ENCODE measurements around the gene SURF4. TPM values are rescaled to one million over a fixed set of nuclear protein-coding genes. Genes with fewer than 3 reads are reported as not detected.

The SURF4 gene
- total and polyA plus RNA-seq, 2 of the 13 experiments (the other 11 are each of a cell fraction or from before 2014, with no cell fraction given): 220 to 265 TPM

DNA sequence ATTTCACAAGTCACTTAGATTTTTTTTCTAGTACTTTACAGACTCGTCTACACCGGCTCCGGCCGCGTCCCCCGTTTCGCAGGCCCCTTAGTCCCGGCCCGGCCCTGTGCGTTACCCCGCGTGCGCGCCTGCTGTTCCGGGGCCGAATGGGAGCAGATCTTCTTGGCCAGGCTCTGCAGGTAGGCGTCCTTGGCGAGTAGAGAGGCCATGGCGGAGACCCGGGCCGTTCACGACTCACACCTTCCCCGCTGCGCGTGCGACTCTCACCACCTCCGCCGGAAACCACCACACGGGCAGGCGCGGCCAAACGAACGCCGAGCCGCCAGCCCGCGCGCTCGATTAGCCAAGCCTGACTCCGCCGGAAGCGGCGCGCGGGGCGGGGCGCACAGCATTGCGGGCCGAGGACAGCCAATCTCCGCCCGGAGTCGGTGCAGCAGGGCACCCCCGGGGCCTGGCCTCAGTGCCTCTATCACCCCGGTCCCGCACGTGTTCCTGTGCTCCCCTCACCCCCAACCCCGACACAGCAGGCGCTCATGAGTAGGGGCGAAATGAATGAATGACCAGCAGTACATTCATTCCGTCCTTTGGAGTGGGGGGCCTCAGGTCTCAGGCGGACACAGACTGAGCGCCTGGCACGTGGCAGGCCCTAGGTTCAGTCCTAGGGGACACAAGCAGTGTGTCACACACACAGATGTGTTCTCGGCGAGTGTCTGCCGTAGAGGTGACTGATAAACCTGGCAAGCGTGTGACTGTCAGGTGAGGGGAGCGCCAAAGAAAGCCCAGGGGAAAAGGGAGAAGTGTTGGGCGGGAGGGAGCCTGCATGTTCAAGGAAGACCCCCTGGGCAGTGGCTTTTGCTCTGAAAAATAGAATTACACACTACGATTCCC lies 39.7 kb downstream of the SURF4 start, which contains the start of gene SURF6 (continued):
- TF ChIP-seq ARID4A (CRISPR knock-in tag; IDR thresholded peaks at IDR 0.05; ENCODE audit: borderline replicate concordance): peak; percentile 99
- TF ChIP-seq, protein P1, sequence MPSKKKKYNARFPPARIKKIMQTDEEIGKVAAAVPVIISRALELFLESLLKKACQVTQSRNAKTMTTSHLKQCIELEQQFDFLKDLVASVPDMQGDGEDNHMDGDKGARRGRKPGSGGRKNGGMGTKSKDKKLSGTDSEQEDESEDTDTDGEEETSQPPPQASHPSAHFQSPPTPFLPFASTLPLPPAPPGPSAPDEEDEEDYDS (CRISPR knock-in tag; IDR thresholded peaks at IDR 0.05): peak; percentile 73
- TF ChIP-seq HMG20A (CRISPR knock-in tag; IDR thresholded peaks at IDR 0.05; ENCODE audit: borderline replicate concordance): 0 out of 2 replicates have a peak, but pooled peaks have one; percentile 47
- TF ChIP-seq RARG (CRISPR knock-in tag; IDR thresholded peaks at IDR 0.05; ENCODE audit: low read depth): no peak
- TF ChIP-seq KDM5A (IDR thresholded peaks at IDR 0.05; ENCODE audit: borderline replicate concordance, low read length): peak; percentile 80; the same call in 1 of the 2 replicates
- no peak for TF ChIP-seq RAD51 (IDR thresholded peaks at IDR 0.05; ENCODE audit: borderline replicate concordance)
- TF ChIP-seq DR1 (CRISPR knock-in tag; IDR thresholded peaks at IDR 0.05): peak; percentile 70
- TF ChIP-seq ZNF263 (CRISPR knock-in tag; IDR thresholded peaks at IDR 0.05): 0 out of 2 replicates have a peak, but pooled peaks have one; percentile 50
- peak; percentile 73 for TF ChIP-seq HNRNPLL (IDR thresholded peaks at IDR 0.05; ENCODE audit: low read depth, low read length, poor library complexity, severe bottlenecking)
- peak; percentile 65; the same call in 1 of the 2 replicates for TF ChIP-seq RNF2 (conservative IDR thresholded peaks at IDR 0.05; ENCODE audit: low read depth)
- TF ChIP-seq BRCA1 (CRISPR knock-in tag; IDR thresholded peaks at IDR 0.05): peak; percentile 87; the same call in 1 of the 2 replicates
- peak; percentile 90; the same call in 1 of the 2 replicates for TF ChIP-seq SNAPC2 (CRISPR knock-in tag; IDR thresholded peaks at IDR 0.05)
- peak; percentile 44; the same call in 1 of the 2 replicates for TF ChIP-seq PRDM15 (CRISPR knock-in tag; IDR thresholded peaks at IDR 0.05)
- TF ChIP-seq SP2 (CRISPR knock-in tag; IDR thresholded peaks at IDR 0.05): peak; percentile 83
- TF ChIP-seq BCL6 (CRISPR knock-in tag; IDR thresholded peaks at IDR 0.05): peak; percentile 60
- TF ChIP-seq ZSCAN20 (CRISPR knock-in tag; IDR thresholded peaks at IDR 0.05; ENCODE audit: borderline replicate concordance): no peak; the same call in 1 of the 2 replicates
- TF ChIP-seq HMG20B (CRISPR knock-in tag; conservative IDR thresholded peaks at IDR 0.05): peak; percentile 58
- TF ChIP-seq, protein P2, sequence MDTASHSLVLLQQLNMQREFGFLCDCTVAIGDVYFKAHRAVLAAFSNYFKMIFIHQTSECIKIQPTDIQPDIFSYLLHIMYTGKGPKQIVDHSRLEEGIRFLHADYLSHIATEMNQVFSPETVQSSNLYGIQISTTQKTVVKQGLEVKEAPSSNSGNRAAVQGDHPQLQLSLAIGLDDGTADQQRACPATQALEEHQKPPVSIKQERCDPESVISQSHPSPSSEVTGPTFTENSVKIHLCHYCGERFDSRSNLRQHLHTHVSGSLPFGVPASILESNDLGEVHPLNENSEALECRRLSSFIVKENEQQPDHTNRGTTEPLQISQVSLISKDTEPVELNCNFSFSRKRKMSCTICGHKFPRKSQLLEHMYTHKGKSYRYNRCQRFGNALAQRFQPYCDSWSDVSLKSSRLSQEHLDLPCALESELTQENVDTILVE (CRISPR knock-in tag; IDR thresholded peaks at IDR 0.05): peak; percentile 96
